ENCODE data around the gene CNNM1.
A peak's percentile ranks its signal among the peaks of the same experiment; 100 is the strongest.

The CNNM1 gene

GRCh38 chr10:99329304-99329553 lies at the start of gene CNNM1:
Gene CNNM1, plus strand, starts transcription at chr10:99329356. Its CDS starts 32 bp downstream, at chr10:99329388.
- peaks cover 50% of the 10 kb centered on the region for H3K27me3 ChIP-seq (ENCODE audit: control insufficient read depth, insufficient read depth, low read length)
- H3K4me1 ChIP-seq (ENCODE audit: control insufficient read depth, insufficient read depth, low read length), result peaks cover 7% of the 10 kb centered on the region; the same call in 1 of the 2 replicates
- no peak within 1 kb of the TSS for H3K9ac ChIP-seq (ENCODE audit: low read depth, low read length)
- H3K9me3 ChIP-seq (ENCODE audit: control insufficient read depth, insufficient read depth, low read length), result 0 out of 2 replicates have a peak, but pooled peaks cover 3% of the 10 kb centered on the region
- H3K36me3 ChIP-seq (ENCODE audit: control insufficient read depth, insufficient read depth, low read length), result no peaks in the 10 kb centered on the region
- H3K4me3 ChIP-seq (ENCODE audit: low read depth, low read length), result peak within 1 kb of the TSS; percentile 55
- no peak within 1 kb of the TSS for H3K27ac ChIP-seq (ENCODE audit: low read depth, low read length)

- no peaks in the 10 kb centered on the region for H3K36me3 ChIP-seq (ENCODE audit: control insufficient read depth, insufficient read depth, low read length)
- H3K4me3 ChIP-seq (ENCODE audit: low read depth, low read length), result no peak overlapping the region
- H3K27me3 ChIP-seq (ENCODE audit: control insufficient read depth, insufficient read depth, low read length), result no peaks in the 10 kb centered on the region
- H3K9ac ChIP-seq (ENCODE audit: low read depth, low read length), result no peak overlapping the region
- no peaks in the 10 kb centered on the region for H3K9me3 ChIP-seq (ENCODE audit: control insufficient read depth, insufficient read depth, low read length)
- no peak overlapping the region for H3K27ac ChIP-seq (ENCODE audit: low read depth, low read length)
- H3K4me1 ChIP-seq (ENCODE audit: control insufficient read depth, insufficient read depth, low read length), result peaks cover 9% of the 10 kb centered on the region
Observed at GRCh38 chr10:99279626-99280111, 49.5 kb upstream of the CNNM1 start.

- Histone ChIP-seq H3K9me3 (ENCODE audit: control insufficient read depth, insufficient read depth, low read length) (no peaks in the 10 kb centered on the region), H3K27me3 (ENCODE audit: control insufficient read depth, insufficient read depth, low read length) (no peaks in the 10 kb centered on the region), H3K4me1 (ENCODE audit: control insufficient read depth, insufficient read depth, low read length) (peaks cover 9% of the 10 kb centered on the region), H3K27ac (ENCODE audit: low read depth, low read length) (no peak overlapping the region), H3K4me3 (ENCODE audit: low read depth, low read length) (no peak overlapping the region), H3K36me3 (ENCODE audit: control insufficient read depth, insufficient read depth, low read length) (no peaks in the 10 kb centered on the region), H3K9ac (ENCODE audit: low read depth, low read length) (no peak overlapping the region)
Observed at GRCh38 chr10:99280472-99280871, 48.7 kb upstream of the CNNM1 start.

- Histone ChIP-seq H3K4me1 (ENCODE audit: control insufficient read depth, insufficient read depth, low read length) (peaks cover under 1% of the 10 kb centered on the region; the same call in 1 of the 2 replicates), H3K27ac (ENCODE audit: low read depth, low read length) (no peak overlapping the region), H3K27me3 (ENCODE audit: control insufficient read depth, insufficient read depth, low read length) (no peaks in the 10 kb centered on the region), H3K36me3 (ENCODE audit: control insufficient read depth, insufficient read depth, low read length) (no peaks in the 10 kb centered on the region), H3K9ac (ENCODE audit: low read depth, low read length) (no peak overlapping the region), H3K9me3 (ENCODE audit: control insufficient read depth, insufficient read depth, low read length) (no peaks in the 10 kb centered on the region), H3K4me3 (ENCODE audit: low read depth, low read length) (no peak overlapping the region)
Observed at GRCh38 chr10:99285881-99286280, 43.3 kb upstream of the CNNM1 start.

GRCh38 chr10:99290306-99290705 lies 38.9 kb upstream of the CNNM1 start:
- Histone ChIP-seq H3K9ac (ENCODE audit: low read depth, low read length) (no peak overlapping the region), H3K4me3 (ENCODE audit: low read depth, low read length) (no peak overlapping the region), H3K27ac (ENCODE audit: low read depth, low read length) (no peak overlapping the region), H3K9me3 (ENCODE audit: control insufficient read depth, insufficient read depth, low read length) (no peaks in the 10 kb centered on the region), H3K27me3 (ENCODE audit: control insufficient read depth, insufficient read depth, low read length) (no peaks in the 10 kb centered on the region), H3K4me1 (ENCODE audit: control insufficient read depth, insufficient read depth, low read length) (no peaks in the 10 kb centered on the region), H3K36me3 (ENCODE audit: control insufficient read depth, insufficient read depth, low read length) (no peaks in the 10 kb centered on the region)

GRCh38 chr10:99292159-99292558 lies 37.0 kb upstream of the CNNM1 start:
- no peak overlapping the region for H3K27ac ChIP-seq (ENCODE audit: low read depth, low read length)
- H3K36me3 ChIP-seq (ENCODE audit: control insufficient read depth, insufficient read depth, low read length), result no peaks in the 10 kb centered on the region
- H3K4me1 ChIP-seq (ENCODE audit: control insufficient read depth, insufficient read depth, low read length), result no peaks in the 10 kb centered on the region
- no peak overlapping the region for H3K9ac ChIP-seq (ENCODE audit: low read depth, low read length)
- no peaks in the 10 kb centered on the region for H3K9me3 ChIP-seq (ENCODE audit: control insufficient read depth, insufficient read depth, low read length)
- no peaks in the 10 kb centered on the region for H3K27me3 ChIP-seq (ENCODE audit: control insufficient read depth, insufficient read depth, low read length)
- no peak overlapping the region for H3K4me3 ChIP-seq (ENCODE audit: low read depth, low read length)

- H3K4me1 ChIP-seq (ENCODE audit: control insufficient read depth, insufficient read depth, low read length), result no peaks in the 10 kb centered on the region
- no peak overlapping the region for H3K9ac ChIP-seq (ENCODE audit: low read depth, low read length)
- no peak overlapping the region for H3K4me3 ChIP-seq (ENCODE audit: low read depth, low read length)
- H3K27me3 ChIP-seq (ENCODE audit: control insufficient read depth, insufficient read depth, low read length), result no peaks in the 10 kb centered on the region
- H3K27ac ChIP-seq (ENCODE audit: low read depth, low read length), result no peak overlapping the region
- H3K36me3 ChIP-seq (ENCODE audit: control insufficient read depth, insufficient read depth, low read length), result no peaks in the 10 kb centered on the region
- H3K9me3 ChIP-seq (ENCODE audit: control insufficient read depth, insufficient read depth, low read length), result no peaks in the 10 kb centered on the region
Observed at GRCh38 chr10:99296605-99297004, 32.6 kb upstream of the CNNM1 start.

GRCh38 chr10:99297033-99297432 lies 32.1 kb upstream of the CNNM1 start:
- Histone ChIP-seq H3K9ac (ENCODE audit: low read depth, low read length) (no peak overlapping the region), H3K27ac (ENCODE audit: low read depth, low read length) (no peak overlapping the region)

GRCh38 chr10:99303899-99304861 lies 25.0 kb upstream of the CNNM1 start:
- no peaks in the 10 kb centered on the region for H3K9me3 ChIP-seq (ENCODE audit: control insufficient read depth, insufficient read depth, low read length)
- no peaks in the 10 kb centered on the region for H3K4me1 ChIP-seq (ENCODE audit: control insufficient read depth, insufficient read depth, low read length)
- no peaks in the 10 kb centered on the region for H3K27me3 ChIP-seq (ENCODE audit: control insufficient read depth, insufficient read depth, low read length)
- no peaks in the 10 kb centered on the region for H3K36me3 ChIP-seq (ENCODE audit: control insufficient read depth, insufficient read depth, low read length)
- H3K27ac ChIP-seq (ENCODE audit: low read depth, low read length), result no peak overlapping the region
- no peak overlapping the region for H3K9ac ChIP-seq (ENCODE audit: low read depth, low read length)
- no peak overlapping the region for H3K4me3 ChIP-seq (ENCODE audit: low read depth, low read length)

More at GRCh38 chr10:99297033-99297432, 32.1 kb upstream of the CNNM1 start:
- Histone ChIP-seq H3K4me3 (ENCODE audit: low read depth, low read length) (no peak overlapping the region), H3K9me3 (ENCODE audit: control insufficient read depth, insufficient read depth, low read length) (no peaks in the 10 kb centered on the region), H3K36me3 (ENCODE audit: control insufficient read depth, insufficient read depth, low read length) (no peaks in the 10 kb centered on the region), H3K4me1 (ENCODE audit: control insufficient read depth, insufficient read depth, low read length) (no peaks in the 10 kb centered on the region), H3K27me3 (ENCODE audit: control insufficient read depth, insufficient read depth, low read length) (no peaks in the 10 kb centered on the region)

- H3K36me3 ChIP-seq (ENCODE audit: control insufficient read depth, insufficient read depth, low read length), result no peaks in the 10 kb centered on the region
Observed at GRCh38 chr10:99304862-99305229, 24.3 kb upstream of the CNNM1 start.

GRCh38 chr10:99312501-99312900 lies 16.7 kb upstream of the CNNM1 start:
- Histone ChIP-seq H3K4me3 (ENCODE audit: low read depth, low read length) (no peak overlapping the region), H3K36me3 (ENCODE audit: control insufficient read depth, insufficient read depth, low read length) (no peaks in the 10 kb centered on the region), H3K9me3 (ENCODE audit: control insufficient read depth, insufficient read depth, low read length) (no peaks in the 10 kb centered on the region), H3K9ac (ENCODE audit: low read depth, low read length) (no peak overlapping the region), H3K4me1 (ENCODE audit: control insufficient read depth, insufficient read depth, low read length) (no peaks in the 10 kb centered on the region), H3K27ac (ENCODE audit: low read depth, low read length) (no peak overlapping the region), H3K27me3 (ENCODE audit: control insufficient read depth, insufficient read depth, low read length) (no peaks in the 10 kb centered on the region)

More at GRCh38 chr10:99304862-99305229, 24.3 kb upstream of the CNNM1 start:
- Histone ChIP-seq H3K4me1 (ENCODE audit: control insufficient read depth, insufficient read depth, low read length) (no peaks in the 10 kb centered on the region), H3K27ac (ENCODE audit: low read depth, low read length) (no peak overlapping the region), H3K27me3 (ENCODE audit: control insufficient read depth, insufficient read depth, low read length) (no peaks in the 10 kb centered on the region), H3K9me3 (ENCODE audit: control insufficient read depth, insufficient read depth, low read length) (no peaks in the 10 kb centered on the region), H3K9ac (ENCODE audit: low read depth, low read length) (no peak overlapping the region), H3K4me3 (ENCODE audit: low read depth, low read length) (no peak overlapping the region)
